Measurements from ENCODE around the gene GNAI3. TPM values are rescaled to one million over a fixed set of nuclear protein-coding genes. Genes with fewer than 3 reads are reported as not detected.

The GNAI3 gene
- polyA plus RNA-seq, 3 donors, result 3.0 to 14.2 (median 10.4) TPM

DNA sequence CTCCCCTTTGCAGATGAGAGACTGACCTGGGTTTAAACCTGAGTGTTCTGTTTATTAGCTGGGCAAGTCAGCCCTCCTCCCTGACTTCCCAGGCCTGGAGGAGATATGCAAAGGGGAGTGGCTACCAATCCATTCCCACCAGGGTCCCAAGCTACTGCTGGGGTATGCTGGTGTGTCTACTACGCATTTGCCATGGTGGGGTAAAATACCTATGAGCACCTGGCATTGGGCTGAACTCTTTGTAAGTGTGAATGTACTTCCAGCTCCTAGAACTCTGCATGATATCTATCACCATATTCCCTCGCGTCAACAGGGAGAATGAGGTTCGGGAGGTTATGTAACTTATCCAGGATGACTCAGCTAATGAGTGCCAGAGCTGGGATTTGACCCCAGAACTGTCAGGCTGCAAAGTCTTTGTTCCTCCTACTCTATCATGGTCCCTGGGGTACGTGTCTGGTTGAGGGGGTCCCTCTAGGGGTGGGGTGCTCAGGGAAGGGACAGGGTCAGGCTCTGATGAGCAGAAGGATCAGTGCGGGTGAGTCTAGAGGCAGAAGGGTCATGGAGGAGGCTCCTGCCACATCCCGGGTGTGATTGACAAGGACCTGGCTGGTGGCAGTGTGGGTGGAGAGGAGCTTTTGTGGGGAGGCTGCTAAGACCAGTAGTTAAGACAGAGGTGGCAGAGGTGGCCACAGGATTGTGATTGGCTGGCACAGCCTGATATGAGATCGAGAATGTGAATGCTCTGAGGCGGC, 88.0 kb downstream of the GNAI3 start:
- Mint-ChIP-seq H3K4me3 (peak overlapping the region in 1 of 2 donors; percentile 22), H3K36me3 (peaks cover 11 to 14% of the 10 kb centered on the region in 2 donors), H3K27ac (peak overlapping the region in 4 of 7 donors; percentile 16 to 79 (median 52)), H3K4me1 (peaks cover 25% of the 10 kb centered on the region), H3K9me3 (no peaks in the 10 kb centered on the region), H3K27me3 (ENCODE audit: low read depth in 3 of 3) (peaks cover 1 to 14% (median 6%) of the 10 kb centered on the region in 3 donors)
- H2AFZ ChIP-seq (ENCODE audit: insufficient read depth, low read depth, low read length, poor library complexity, severe bottlenecking), result no peak overlapping the region
- H3K4me1 ChIP-seq (ENCODE audit: control insufficient read depth in 1 of 2, insufficient read depth in 2 of 2, low read length in 2 of 2), result peaks cover 20 to 25% of the 10 kb centered on the region in 2 donors
- no peak overlapping the region for H3K9ac ChIP-seq (ENCODE audit: insufficient read depth, low read length, poor library complexity, severe bottlenecking)
- no peaks in the 10 kb centered on the region for H3K9me3 ChIP-seq (replicated peaks in 1 of 2; ENCODE audit: control insufficient read depth in 1 of 2, insufficient read depth in 1 of 2, low read length in 2 of 2)
- peaks cover 13 to 16% of the 10 kb centered on the region in 2 donors for H3K36me3 ChIP-seq (replicated peaks in 1 of 2; ENCODE audit: control insufficient read depth in 1 of 2, insufficient read depth in 2 of 2, low read length in 2 of 2)
- H3K27me3 ChIP-seq (ENCODE audit: control insufficient read depth in 2 of 2, insufficient read depth in 2 of 2, low read length in 2 of 2), result no peaks in the 10 kb centered on the region
- no peak overlapping the region for H3K4me2 ChIP-seq (replicated peaks; ENCODE audit: extremely low read depth, low read length, poor library complexity, severe bottlenecking)
- no peak overlapping the region for H3K27ac ChIP-seq (ENCODE audit: low read depth in 1 of 2, low read length in 2 of 2)
- DNase-seq, result peak in 2 of 3 donors; percentile 23 to 47
- TF ChIP-seq CTCF (IDR thresholded peaks at IDR 0.05), result no peak
- H3K79me2 ChIP-seq (ENCODE audit: insufficient read depth, low read length), result no peaks in the 10 kb centered on the region
- WGBS (ENCODE audit: insufficient coverage), result 89% methylated on average over 4 of the region's 9 CpGs
- no peak overlapping the region for H3K4me3 ChIP-seq (replicated peaks in 1 of 3; ENCODE audit: low read depth in 2 of 3, low read length in 3 of 3)
- intact Hi-C loops (cut with micrococcal nuclease), result loop anchor here in 1 of 2 donors (5.0 kb wide), 1 partner anchor 39 kb away; no protein-coding TSS in a partner anchor
- peaks cover 14% of the 10 kb centered on the region for H4K20me1 ChIP-seq (ENCODE audit: insufficient read depth, low read length)

DNA sequence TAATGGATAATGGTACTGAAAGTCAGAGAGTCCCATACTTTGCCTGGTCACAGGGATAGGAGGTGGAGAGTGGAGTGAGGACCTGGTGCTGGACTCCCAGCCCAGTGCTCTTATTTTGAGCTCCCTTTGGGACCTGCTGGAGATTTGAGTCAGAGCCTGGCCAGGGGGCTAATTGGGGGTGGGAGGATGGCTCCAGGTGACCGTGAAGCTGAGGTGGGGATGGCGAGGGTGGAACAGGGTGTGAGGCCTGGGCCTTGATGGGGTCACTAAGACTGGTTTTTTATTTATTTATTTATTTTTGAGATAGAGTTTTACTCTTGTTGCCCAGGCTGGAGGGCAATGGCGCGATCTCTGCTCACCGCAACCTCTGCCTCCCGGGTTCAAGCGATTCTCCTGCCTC, 89.0 kb downstream of the GNAI3 start:
- intact Hi-C loops (cut with micrococcal nuclease), result loop anchor here in 1 of 2 donors (5.0 kb wide), 1 partner anchor 40 kb away; no protein-coding TSS in a partner anchor

More for the DNA sequence above, 89.0 kb downstream of the GNAI3 start:
- WGBS (ENCODE audit: insufficient coverage), result no CpG with 5 or more reads among the region's 7 CpGs
- H3K36me3 ChIP-seq (replicated peaks in 1 of 2; ENCODE audit: control insufficient read depth in 1 of 2, insufficient read depth in 2 of 2, low read length in 2 of 2), result peaks cover 2 to 5% of the 10 kb centered on the region in 2 donors
- no peak overlapping the region for H3K4me2 ChIP-seq (replicated peaks; ENCODE audit: extremely low read depth, low read length, poor library complexity, severe bottlenecking)
- H3K4me3 Mint-ChIP-seq, result no peak overlapping the region
- H3K9ac ChIP-seq (ENCODE audit: insufficient read depth, low read length, poor library complexity, severe bottlenecking), result no peak overlapping the region
- H2AFZ ChIP-seq (ENCODE audit: insufficient read depth, low read depth, low read length, poor library complexity, severe bottlenecking), result no peak overlapping the region
- H3K9me3 ChIP-seq (replicated peaks in 1 of 2; ENCODE audit: control insufficient read depth in 1 of 2, insufficient read depth in 1 of 2, low read length in 2 of 2), result no peaks in the 10 kb centered on the region
- H3K4me3 ChIP-seq (replicated peaks in 1 of 3; ENCODE audit: low read depth in 2 of 3, low read length in 3 of 3), result no peak overlapping the region
- no peaks in the 10 kb centered on the region for H3K27me3 ChIP-seq (ENCODE audit: control insufficient read depth in 2 of 2, insufficient read depth in 2 of 2, low read length in 2 of 2)
- H3K79me2 ChIP-seq (ENCODE audit: insufficient read depth, low read length), result no peaks in the 10 kb centered on the region
- H3K27ac ChIP-seq (ENCODE audit: low read depth in 1 of 2, low read length in 2 of 2), result no peak overlapping the region
- peak overlapping the region in 1 of 7 donors; percentile 36 for H3K27ac Mint-ChIP-seq
- no peaks in the 10 kb centered on the region for H3K9me3 Mint-ChIP-seq
- H4K20me1 ChIP-seq (ENCODE audit: insufficient read depth, low read length), result peaks cover 4% of the 10 kb centered on the region
- H3K27me3 Mint-ChIP-seq (ENCODE audit: low read depth in 3 of 3), result peaks cover 1 to 14% (median 6%) of the 10 kb centered on the region in 3 donors
- peaks cover 20 to 25% of the 10 kb centered on the region in 2 donors for H3K4me1 ChIP-seq (ENCODE audit: control insufficient read depth in 1 of 2, insufficient read depth in 2 of 2, low read length in 2 of 2)
- peaks cover 2 to 4% of the 10 kb centered on the region in 2 donors for H3K36me3 Mint-ChIP-seq
- peak in 1 of 3 donors; percentile 1 for DNase-seq
- H3K4me1 Mint-ChIP-seq, result peaks cover 25% of the 10 kb centered on the region
- no peak for TF ChIP-seq CTCF (IDR thresholded peaks at IDR 0.05)
